ENCODE measurements around the gene PFAS. TPM values are rescaled to one million over a fixed set of nuclear protein-coding genes. Genes with fewer than 3 reads are reported as not detected.

PFAS gene
- total and polyA plus RNA-seq, 4 donors, result 17.4 to 38.1 (median 27.8) TPM

DNA sequence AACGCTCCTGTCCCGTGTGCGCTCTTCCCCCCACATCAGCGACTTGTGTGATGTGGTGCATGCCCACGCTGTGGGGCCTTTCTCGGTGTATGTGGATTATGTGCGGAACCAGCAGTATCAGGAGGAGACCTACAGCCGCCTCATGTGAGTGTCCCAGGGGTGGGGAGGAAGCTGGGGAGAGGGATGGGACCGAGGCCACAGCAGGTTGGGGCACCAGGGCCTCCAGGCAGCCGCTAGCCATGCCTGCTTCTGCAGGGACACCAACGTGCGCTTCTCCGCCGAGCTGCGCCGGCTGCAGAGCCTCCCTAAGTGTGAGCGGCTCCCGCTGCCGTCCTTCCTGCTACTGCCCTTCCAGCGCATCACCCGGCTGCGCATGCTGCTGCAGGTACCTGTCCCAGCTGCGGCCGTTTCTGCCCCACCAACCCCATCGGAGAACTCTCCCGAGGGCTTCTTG, 66.7 kb downstream of the PFAS start:
- no peaks in the 10 kb centered on the region for H3K9me3 ChIP-seq (ENCODE audit: control insufficient read depth, insufficient read depth, low read length)
- peaks cover 45% of the 10 kb centered on the region for H3K27me3 ChIP-seq (ENCODE audit: control insufficient read depth, insufficient read depth, low read length)
- peak in 1 of 6 donors; percentile 24 for DNase-seq (ENCODE audit: low read depth in 4 of 6, low spot score in 6 of 6)
- H3K4me3 ChIP-seq (ENCODE audit: low read depth, low read length), result peak overlapping the region; percentile 5
- H3K4me1 ChIP-seq (ENCODE audit: control insufficient read depth, insufficient read depth, low read length), result peaks cover 15% of the 10 kb centered on the region
- 5% methylated on average over 21 of the region's 26 CpGs for WGBS (ENCODE audit: insufficient coverage)
- H3K27ac ChIP-seq (ENCODE audit: low read depth, low read length), result no peak overlapping the region
- peaks cover 2% of the 10 kb centered on the region for H3K36me3 ChIP-seq (ENCODE audit: control insufficient read depth, insufficient read depth, low read length)

- H3K27ac ChIP-seq (ENCODE audit: low read depth, low read length), result no peak overlapping the region
- WGBS (ENCODE audit: insufficient coverage), result 66% methylated on average over 20 of the region's 24 CpGs
- no peak overlapping the region for H3K4me3 ChIP-seq (ENCODE audit: low read depth, low read length)
- peaks cover 15% of the 10 kb centered on the region for H3K4me1 ChIP-seq (ENCODE audit: control insufficient read depth, insufficient read depth, low read length)
- peaks cover 38% of the 10 kb centered on the region for H3K27me3 ChIP-seq (ENCODE audit: control insufficient read depth, insufficient read depth, low read length)
- no peaks in the 10 kb centered on the region for H3K9me3 ChIP-seq (ENCODE audit: control insufficient read depth, insufficient read depth, low read length)
- DNase-seq (ENCODE audit: low read depth in 4 of 6, low spot score in 6 of 6), result no peak
- peaks cover 2% of the 10 kb centered on the region for H3K36me3 ChIP-seq (ENCODE audit: control insufficient read depth, insufficient read depth, low read length)
Observed at GRCh38 chr17:8318010-8318935, 69.2 kb downstream of the PFAS start.

Other genes with a start within 250 kb of the PFAS start
- under 1 TPM; 0.10 to 0.39 TPM for gene GUCY2D, start 246.7 kb upstream of the PFAS start, total RNA-seq
- 1 to 10 TPM in 1 of 2 donors, under 1 TPM in 1; 0.84 to 2.3 TPM for gene GUCY2D, start 246.7 kb upstream of the PFAS start, polyA plus RNA-seq (ENCODE audit: insufficient read length in 2 of 2)
- under 1 TPM; 0.06 to 0.10 TPM for gene ALOX15B, start 210.2 kb upstream of the PFAS start, total RNA-seq
- under 1 TPM; 0.13 to 0.26 TPM for gene ALOX15B, start 210.2 kb upstream of the PFAS start, polyA plus RNA-seq (ENCODE audit: insufficient read length in 2 of 2)
- gene ALOX12B, start 161.6 kb upstream of the PFAS start, total RNA-seq, result under 1 TPM in 1 of 2 donors, not detected in 1; 0.30 TPM
- 1 to 10 TPM in 1 of 2 donors, under 1 TPM in 1; 0.60 to 1.1 TPM for gene ALOX12B, start 161.6 kb upstream of the PFAS start, polyA plus RNA-seq (ENCODE audit: insufficient read length in 2 of 2)
- under 1 TPM; 0.17 to 0.50 TPM for gene ALOXE3, start 130.8 kb upstream of the PFAS start, total RNA-seq
- 1 to 10 TPM; 1.2 to 1.8 TPM for gene ALOXE3, start 130.8 kb upstream of the PFAS start, polyA plus RNA-seq (ENCODE audit: insufficient read length in 2 of 2)
- gene HES7, start 125.2 kb upstream of the PFAS start, total RNA-seq, result under 1 TPM; 0.20 to 0.39 TPM
- 1 to 10 TPM; 1.7 to 2.5 TPM for gene HES7, start 125.2 kb upstream of the PFAS start, polyA plus RNA-seq (ENCODE audit: insufficient read length in 2 of 2)
- 10 to 100 TPM; 28.0 to 29.4 TPM for gene PER1, start 96.9 kb upstream of the PFAS start, total RNA-seq
- 10 to 100 TPM; 25.4 to 61.1 TPM for gene PER1, start 96.9 kb upstream of the PFAS start, polyA plus RNA-seq (ENCODE audit: insufficient read length in 2 of 2)
- 10 to 100 TPM; 30.2 to 66.9 TPM for gene VAMP2, start 86.3 kb upstream of the PFAS start, total RNA-seq
- gene VAMP2, start 86.3 kb upstream of the PFAS start, polyA plus RNA-seq (ENCODE audit: insufficient read length in 2 of 2), result 100 to 1,000 TPM; 413 to 414 TPM
- 10 to 100 TPM; 19.0 to 48.1 TPM for gene TMEM107, start 72.9 kb upstream of the PFAS start, total RNA-seq
- 10 to 100 TPM; 22.3 to 22.8 TPM for gene TMEM107, start 72.9 kb upstream of the PFAS start, polyA plus RNA-seq (ENCODE audit: insufficient read length in 2 of 2)
- 1 to 10 TPM; 3.7 to 6.7 TPM for gene BORCS6, start 59.1 kb upstream of the PFAS start, total RNA-seq
- gene BORCS6, start 59.1 kb upstream of the PFAS start, polyA plus RNA-seq (ENCODE audit: insufficient read length in 2 of 2), result 1 to 10 TPM; 6.3 to 6.8 TPM
- gene AURKB, start 38.7 kb upstream of the PFAS start, total RNA-seq, result 10 to 100 TPM in 1 of 2 donors, 1 to 10 TPM in 1; 8.6 to 15.4 TPM
- gene AURKB, start 38.7 kb upstream of the PFAS start, polyA plus RNA-seq (ENCODE audit: insufficient read length in 2 of 2), result 10 to 100 TPM; 13.1 to 17.9 TPM
- gene CTC1, start 1.2 kb upstream of the PFAS start, total RNA-seq, result 10 to 100 TPM; 11.2 to 14.6 TPM
- gene CTC1, start 1.2 kb upstream of the PFAS start, polyA plus RNA-seq (ENCODE audit: insufficient read length in 2 of 2), result 10 to 100 TPM; 23.6 to 30.6 TPM
- gene RANGRF, start 39.4 kb downstream of the PFAS start, total RNA-seq, result 10 to 100 TPM in 1 of 2 donors, 1 to 10 TPM in 1; 9.2 to 19.6 TPM
- 10 to 100 TPM; 37.7 to 40.5 TPM for gene RANGRF, start 39.4 kb downstream of the PFAS start, polyA plus RNA-seq (ENCODE audit: insufficient read length in 2 of 2)
- gene SLC25A35, start 46.1 kb downstream of the PFAS start, total RNA-seq, result 1 to 10 TPM in 1 of 2 donors, under 1 TPM in 1; 0.69 to 2.9 TPM
- gene SLC25A35, start 46.1 kb downstream of the PFAS start, polyA plus RNA-seq (ENCODE audit: insufficient read length in 2 of 2), result 1 to 10 TPM; 3.7 to 5.1 TPM
- gene ARHGEF15, start 61.0 kb downstream of the PFAS start, total RNA-seq, result 1 to 10 TPM; 2.8 to 4.7 TPM
- gene ARHGEF15, start 61.0 kb downstream of the PFAS start, polyA plus RNA-seq (ENCODE audit: insufficient read length in 2 of 2), result 1 to 10 TPM; 8.1 to 9.4 TPM
- not detected for gene ODF4, start 90.6 kb downstream of the PFAS start, total RNA-seq
- gene ODF4, start 90.6 kb downstream of the PFAS start, polyA plus RNA-seq (ENCODE audit: insufficient read length in 2 of 2), result not detected
- gene RPL26, start 133.9 kb downstream of the PFAS start, total RNA-seq, result 1,000 to 10,000 TPM; 1,389 to 3,574 TPM
- 1,000 to 10,000 TPM; 1,423 to 1,516 TPM for gene RPL26, start 133.9 kb downstream of the PFAS start, polyA plus RNA-seq (ENCODE audit: insufficient read length in 2 of 2)
- gene RNF222, start 148.5 kb downstream of the PFAS start, total RNA-seq, result not detected
- gene RNF222, start 148.5 kb downstream of the PFAS start, polyA plus RNA-seq (ENCODE audit: insufficient read length in 2 of 2), result under 1 TPM in 1 of 2 donors, not detected in 1; 0.11 TPM
- 10 to 100 TPM; 30.7 to 45.4 TPM for gene NDEL1, start 186.6 kb downstream of the PFAS start, total RNA-seq
- 10 to 100 TPM; 48.7 to 48.9 TPM for gene NDEL1, start 186.6 kb downstream of the PFAS start, polyA plus RNA-seq (ENCODE audit: insufficient read length in 2 of 2)